Activated CD4-positive, alpha-beta T cell treated with anti-CD3 and anti-CD28 coated beads, Interleukin-2, amount 50 U/mL, for 4 hours (primary cell): ENCODE data around the gene SLC66A2.
"Not testable (repeated sequence)": the region's sequence is repeated elsewhere in the genome, so short reads cannot be mapped to it uniquely, and the experiment has no call there.

Experiments used
- DNase-seq, 2 experiments: peaks; one replicate each; pipeline ENCODE4 v3.0.0-alpha.2; 2020

Gene SLC66A2

DNA sequence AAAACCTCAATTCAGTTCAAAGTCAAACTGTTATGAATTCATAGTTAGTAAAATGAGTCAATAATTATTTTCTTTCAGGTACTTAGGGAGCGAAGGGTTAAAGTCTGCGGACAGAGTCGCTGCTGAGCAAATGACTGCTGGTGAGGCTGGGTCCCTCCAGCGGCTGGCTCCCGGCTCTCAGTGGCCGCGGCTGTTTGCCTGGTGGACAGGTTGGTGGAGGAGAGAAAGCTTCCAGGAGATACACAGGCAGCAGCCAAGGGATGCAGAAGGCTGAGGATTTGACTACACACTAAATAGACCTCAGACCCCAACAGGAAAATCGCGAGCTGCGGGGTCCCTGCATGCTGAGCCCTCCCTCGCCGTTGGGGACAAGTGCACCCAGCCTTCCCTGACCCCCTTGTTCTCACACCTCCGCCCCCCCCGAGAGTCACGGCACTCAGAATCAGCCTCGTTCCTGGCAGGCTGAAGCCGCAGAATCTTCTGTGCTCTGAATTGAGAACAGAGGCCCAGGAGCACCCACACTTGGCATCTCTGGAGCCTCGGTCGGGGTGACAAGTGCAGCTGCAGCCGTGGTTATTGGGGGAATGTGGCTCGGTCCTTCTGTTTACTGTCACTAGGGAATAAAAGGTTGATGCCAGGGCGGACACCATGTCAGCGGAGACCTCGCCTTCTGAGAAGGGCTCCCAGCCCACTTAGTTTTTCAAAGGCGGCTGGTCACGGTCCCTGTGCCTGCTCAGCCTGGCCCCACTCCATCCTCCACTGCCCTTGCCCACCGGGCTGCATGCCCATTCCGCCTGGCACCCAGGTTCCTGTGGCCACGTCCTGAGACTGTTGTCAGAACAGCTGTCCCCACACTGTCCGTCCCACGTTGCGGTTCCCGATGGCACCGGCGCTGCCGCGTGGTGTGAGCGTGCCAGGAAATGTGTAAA lies 74.0 kb downstream of the SLC66A2 start:
- no peak for DNase-seq

DNA sequence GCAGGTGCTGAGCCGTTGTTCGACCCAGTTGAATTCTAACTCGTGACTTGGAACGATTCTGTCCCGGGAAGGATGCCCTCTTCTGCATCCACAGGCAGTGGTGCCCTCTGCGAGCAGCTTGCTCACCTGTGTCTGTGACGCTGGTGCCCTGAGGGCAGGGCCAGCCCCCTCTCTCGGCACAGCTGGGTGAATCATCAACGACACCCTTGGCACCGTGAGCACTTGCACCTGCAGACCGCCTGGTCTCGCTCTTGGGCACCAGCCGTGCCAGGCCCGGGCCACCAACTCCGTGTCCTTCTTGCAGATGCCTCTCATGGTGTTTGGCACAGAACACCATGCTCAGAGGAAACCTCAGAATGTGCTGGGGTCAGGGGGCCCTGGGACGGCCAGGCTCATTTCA lies 75.0 kb downstream of the SLC66A2 start:
- DNase-seq = no peak

DNA sequence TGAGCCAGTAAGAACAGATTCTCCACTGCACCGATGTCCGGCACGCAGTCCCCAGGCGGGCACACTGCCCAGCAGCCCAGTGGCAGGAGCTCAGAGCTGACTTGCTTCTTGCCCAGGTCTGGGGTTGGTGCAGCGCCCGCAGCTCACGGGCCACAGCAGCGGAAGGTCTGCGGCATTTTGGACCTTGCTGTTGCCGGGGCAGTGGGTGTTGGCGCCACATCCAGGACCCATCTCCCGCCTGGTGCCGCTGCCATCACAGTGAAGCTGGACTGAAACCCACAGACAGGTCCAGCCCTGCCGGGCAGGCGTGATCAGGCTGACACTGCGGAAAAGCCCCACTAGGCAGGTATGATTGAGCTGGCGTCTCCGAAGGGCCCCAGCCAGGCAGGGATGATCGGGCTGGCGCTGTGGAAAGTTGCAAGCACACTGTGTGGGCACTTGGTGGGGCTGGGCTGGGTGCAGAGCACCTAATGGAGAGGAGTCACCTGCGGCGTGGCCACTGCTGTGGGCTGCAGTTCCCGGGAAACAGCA lies 75.5 kb downstream of the SLC66A2 start:
- no peak for DNase-seq

DNA sequence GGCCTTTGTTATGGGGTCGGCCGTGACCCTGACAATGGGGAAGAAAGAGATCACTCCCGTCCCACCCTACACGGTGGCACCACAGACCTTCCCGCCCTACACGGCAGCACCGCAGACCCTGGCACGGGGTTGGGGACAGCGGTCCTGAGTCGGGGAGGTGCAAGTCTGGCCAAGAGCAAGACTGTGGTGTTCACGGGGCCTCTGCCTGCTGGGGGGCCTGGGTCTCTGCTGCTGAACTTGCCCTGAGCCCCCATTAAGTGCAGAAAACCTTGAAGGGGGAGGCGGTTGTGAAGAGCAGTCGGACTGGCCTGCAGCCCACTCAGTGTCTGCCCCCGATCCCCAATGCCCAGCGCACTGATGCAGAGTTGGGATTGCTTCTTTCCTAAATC lies 75.9 kb downstream of the SLC66A2 start:
- no peak for DNase-seq

DNA sequence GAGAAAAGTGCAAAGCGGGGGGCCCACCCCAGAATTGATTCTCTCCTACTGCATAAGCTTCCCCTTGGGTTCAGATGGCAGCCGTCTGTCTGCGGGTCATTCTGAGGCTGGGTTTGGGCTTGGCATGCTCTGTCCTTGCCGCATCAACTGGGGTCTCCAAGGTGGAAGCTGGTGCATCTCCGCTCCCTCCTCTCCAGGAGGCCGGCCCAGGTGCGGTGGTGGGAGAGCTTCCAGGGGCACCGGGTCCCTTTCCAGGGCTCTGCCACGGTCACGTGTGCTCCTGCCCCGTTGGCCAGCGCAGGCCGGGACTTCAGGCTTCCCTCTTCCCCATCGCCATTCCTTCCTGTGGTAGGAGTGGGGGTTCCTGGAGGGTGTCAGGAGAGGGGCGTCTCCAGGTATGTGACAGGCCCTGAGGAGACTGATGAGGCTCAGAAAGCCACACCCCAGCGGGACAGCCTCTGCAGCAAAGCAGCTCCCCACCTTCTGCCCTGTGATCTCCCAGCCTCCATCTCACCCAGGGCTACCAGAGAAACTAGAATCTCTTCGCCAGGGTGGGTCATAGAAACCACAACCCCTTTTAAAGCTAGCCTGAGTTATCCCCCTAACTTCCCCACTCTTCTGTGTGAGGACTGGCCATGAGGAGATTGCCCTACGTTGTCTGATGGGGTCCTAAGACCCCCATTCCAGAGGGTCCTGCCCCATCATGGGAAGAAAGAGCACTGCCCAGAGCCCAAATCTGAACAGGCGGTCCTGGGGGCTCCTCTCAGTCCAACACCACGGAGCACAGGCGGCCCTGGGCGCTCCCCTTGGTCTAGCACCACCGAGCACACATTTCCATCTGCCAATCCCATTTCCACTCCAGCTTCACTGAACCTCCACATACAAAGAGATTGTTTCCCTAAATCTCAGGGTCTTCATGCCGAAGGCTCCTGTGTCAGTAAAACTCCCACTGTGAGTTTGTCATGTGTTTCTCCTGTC lies 76.6 kb downstream of the SLC66A2 start:
- DNase-seq = no peak

DNA sequence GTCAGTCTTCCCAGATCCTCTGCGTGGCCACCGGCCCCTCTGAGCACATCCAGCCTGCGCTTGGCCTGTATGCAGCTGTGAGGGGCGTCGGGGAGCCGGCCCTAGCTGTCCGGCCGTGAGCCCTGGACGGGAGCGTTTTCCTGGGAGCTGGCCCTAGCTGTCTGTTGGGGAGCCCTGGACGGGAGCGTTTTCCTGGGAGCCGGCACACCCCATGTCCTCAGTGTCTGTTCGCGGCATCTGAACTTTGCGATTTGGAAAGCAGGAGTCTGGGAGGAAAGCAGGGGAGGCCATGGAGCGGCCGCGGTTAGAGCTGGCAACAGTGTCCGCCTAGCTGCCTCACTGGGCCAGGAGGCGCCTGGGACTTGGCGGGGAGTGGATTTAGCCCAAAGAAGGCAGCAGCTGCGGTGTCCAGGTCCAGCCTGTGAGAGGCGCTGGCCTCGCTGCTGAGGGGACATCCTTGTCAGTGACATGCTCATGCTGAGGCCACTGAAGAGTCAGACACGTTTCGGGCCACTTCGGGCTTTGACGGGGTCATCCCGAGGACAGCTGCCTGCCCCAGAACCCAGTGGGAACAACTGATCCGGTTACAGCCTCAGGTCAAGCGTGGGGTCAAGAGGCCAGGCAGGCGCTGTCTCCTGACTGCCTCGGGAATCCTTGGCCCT lies 77.9 kb downstream of the SLC66A2 start:
- no peak for DNase-seq

DNA sequence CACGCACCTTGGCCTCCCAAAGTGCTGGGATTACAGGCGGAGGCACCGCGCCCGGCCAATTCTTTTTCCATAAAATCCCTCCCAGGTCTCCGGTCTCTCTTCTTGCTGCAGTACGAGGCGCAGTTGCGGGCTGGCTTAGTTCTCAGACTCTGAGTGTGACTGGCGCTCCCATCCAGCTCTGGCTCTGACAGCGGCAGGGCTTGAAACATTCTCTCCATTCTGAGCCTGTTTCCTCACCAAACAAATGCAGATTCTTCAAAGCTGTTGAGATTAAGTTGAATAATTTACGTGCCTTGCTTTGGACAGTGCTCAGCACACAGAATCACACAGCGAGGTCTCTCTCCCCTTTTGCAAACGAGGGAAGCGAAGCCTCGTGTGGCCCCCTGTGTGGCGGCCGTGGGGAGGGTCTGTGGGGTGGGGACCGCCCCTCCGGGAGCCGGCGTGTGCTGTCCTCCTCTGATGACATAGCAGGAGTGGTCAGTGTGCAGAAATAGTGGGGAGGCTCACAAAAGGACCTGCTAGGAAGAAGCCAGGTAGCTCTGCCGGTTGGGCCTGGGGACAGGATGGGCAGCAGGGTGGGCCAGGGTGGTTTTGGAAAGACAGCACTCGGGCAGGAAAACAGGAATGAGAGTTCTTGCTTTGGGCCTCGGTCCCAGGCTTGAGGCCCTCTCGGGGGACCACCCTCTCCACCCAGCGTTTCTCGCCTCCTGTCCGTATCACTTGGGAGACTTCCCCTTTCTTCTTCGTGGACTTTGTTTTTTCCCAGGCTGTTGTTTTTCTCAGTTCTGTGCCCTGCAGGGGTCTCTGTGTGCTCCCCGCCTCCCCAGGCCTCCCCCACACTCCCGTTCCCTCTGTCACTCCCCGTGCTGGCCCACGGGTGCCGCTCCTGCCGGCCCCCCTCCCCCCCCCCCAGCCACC lies 78.7 kb downstream of the SLC66A2 start:
- DNase-seq = no peak

DNA sequence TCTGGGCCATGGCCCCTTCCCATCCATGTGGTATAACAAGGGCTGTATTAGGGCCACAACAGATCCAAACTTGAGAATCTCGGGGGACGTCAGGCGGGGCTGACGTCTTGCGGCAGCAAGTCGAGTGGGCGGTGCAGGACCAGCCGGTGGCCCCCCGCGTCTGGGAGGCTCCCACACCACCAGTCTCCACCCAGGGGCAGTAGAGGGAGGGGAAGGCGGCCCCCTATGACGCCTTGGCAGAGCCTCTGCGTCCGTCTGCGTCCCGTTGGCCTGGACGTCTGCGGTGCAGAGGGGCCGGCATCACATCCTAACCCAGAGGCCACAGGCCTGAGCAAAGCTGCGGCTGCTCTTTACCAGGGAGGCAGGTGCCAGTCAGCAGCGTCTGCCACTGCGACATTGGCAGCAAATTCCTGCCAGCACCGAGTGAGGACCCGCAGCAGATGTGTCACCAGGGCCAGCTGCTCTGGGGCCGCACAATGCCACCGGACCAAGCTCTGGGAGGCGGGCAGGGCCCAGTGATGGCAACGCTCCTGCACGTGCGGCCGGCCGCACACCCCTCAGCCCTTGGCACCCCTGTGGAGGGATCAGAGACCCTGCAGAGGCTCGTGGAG lies 79.9 kb downstream of the SLC66A2 start:
- no peak for DNase-seq

DNA sequence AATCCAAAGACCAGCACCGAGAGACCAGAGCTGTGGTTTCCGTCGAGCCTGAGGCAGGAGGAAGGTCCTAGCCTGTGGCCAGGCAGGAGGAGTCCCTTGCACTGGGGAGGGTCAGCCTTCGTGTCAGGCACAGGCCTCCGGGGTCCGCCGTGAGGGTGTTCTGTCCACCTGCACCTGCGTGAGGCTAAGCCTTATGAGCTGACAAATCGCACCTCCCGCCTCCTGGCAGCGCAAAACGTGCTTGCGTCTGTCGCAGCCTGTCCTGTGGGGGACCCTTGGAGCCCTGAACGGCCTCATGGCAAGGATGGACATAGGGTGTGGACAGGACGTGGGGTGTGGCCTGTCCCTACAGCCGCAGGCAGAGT lies 80.4 kb downstream of the SLC66A2 start:
- no peak for DNase-seq

DNA sequence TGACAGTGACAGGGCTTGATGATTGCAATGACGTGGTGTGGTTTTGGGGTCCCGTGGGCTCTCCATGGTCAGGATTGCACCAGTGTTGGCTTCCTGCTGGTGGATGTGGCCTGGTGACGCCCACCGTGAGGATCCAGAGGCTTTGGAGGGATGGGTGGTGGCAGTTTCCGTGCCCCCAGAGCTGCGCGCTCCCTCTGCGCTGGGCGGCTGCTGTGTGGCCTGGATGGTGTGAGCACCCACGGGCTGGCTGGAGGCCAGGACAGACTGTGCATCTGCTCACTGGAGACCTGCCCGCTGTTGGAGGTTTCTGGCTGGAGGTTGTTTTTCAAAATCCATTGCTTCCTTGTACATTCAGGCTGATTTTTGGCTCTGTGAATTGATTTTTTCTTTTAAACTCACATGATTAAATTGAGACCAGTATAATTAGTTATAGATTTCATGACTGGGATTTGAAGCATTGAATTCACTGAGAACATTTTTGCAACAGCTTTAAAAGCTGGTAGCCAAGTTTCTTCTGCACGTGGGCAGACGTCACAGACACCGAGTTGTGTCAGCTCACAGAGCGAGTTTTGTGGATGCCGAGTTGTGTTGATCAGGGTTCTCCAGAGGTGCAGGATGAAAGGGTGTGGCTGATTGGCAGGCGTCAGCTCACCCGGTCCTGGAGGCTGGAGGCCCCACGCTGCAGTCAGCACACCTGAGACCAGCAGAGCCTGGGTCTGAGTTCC lies 81.0 kb downstream of the SLC66A2 start:
- no peak for DNase-seq

DNA sequence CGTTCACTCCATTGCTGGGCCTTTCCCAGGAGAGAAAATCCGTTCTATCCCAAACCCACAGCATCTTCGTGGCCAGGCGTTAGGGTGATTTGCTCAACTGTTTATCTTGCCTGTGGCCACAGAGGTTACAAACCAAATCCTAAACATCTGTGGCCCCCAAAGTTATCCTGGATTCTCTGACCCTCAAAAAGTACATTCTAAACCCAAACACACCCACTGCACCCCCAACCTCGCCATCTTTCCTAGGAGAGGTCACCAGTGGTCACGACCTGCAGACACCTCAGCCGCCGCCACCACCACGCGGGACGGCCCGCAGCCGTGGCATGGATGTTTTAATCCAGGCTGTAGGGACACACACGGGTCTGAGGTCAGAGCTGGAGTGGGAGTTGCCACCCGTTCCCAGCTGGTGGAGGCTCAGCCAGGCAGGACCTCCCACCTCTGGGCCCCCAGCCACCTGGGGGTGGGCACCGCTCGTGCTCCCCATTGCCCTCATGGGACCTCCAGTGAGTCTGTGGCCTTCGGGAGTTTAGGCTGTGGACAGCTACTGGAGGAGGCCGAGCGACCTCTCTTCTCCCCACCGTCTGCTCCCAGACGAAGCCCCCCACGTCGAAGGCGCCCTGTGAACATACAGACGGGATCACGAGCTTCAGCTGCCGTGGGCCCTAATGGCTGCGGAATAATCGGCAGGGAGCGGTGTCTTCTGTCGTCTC lies 81.7 kb downstream of the SLC66A2 start:
- no peak for DNase-seq

DNA sequence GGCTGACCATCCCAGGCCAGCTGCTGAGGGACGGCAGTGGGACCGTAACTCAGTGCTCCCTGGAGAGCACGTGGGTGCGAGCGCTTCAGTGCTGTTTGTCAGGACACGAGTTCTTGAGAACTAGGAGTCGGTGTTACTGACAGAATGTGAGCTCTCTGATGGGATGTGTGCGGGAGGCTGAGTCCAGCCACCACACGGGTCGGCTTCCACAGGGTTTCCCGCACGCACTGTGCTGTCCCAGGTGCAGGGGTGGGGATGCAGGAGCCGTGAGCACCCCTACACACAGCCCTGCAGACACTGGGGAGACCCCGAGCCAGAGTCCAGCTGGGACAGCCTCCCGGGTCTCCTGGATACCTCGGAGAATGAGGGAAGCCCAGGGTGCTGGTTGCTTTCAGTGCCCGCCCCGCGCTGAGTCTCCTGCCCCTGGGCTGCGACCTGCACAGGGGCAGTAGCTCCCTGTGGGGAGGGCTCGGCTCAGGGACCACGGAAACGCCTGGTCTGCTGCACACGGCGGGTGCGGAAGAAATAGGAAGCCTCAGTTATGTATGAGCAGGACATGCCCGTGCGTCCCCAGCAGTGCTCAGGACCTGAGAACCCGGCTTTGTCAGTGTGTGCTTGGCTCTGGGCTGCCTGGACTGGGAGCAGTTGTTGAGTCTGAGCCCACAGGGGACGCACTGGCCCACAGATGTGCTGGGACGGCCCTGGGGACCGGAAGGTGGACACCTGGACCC lies 82.5 kb downstream of the SLC66A2 start:
- no peak for DNase-seq

DNA sequence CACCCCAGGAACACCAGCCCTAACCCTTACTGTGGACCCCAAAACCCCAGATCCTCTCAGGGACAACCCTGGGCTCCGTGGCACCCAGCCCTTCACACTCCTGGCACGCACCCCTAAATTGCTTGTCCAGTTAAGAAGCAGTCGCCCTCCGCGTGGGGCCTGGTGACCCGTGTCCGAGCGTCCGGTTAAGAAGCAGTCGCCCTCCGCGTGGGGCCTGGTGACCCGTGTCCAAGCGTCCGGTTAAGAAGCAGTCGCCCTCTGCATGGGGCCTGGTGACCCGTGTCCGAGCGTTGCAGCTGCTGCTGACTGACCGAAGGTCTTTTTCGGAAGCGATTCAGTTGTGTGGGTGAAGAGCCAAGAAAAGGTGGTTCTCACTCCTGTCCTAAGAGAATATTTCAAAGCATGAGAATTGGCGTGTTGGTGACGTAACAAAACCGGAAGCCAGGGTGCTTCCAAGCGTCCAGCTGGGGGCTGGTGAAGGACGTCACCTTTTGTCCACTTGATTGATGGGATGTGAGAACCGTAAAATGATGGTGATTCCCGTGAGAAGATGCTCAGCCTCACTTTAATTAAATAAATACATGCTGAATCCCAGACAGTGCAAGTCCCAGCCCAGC lies 83.2 kb downstream of the SLC66A2 start:
- DNase-seq = no peak

DNA sequence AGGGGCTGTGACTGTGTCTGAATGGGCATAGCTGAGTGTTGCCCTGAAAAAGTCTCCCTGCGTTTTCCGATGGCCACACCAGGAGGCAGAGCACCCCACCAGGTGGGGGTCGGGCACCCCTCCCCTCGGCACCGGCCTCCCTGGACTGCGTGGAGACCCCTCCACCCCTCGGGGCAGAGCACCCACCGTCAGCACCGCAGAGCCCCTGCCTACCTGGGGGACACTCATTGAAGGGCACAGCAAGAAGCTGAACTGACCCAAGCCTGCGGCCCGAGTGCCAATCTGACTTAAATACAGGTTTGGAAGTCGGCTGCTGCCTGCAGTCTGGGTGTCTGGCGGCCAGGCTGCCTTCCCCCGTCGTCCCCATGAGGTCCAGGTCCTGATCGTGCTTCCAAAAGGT lies 83.8 kb downstream of the SLC66A2 start:
- no peak for DNase-seq

DNA sequence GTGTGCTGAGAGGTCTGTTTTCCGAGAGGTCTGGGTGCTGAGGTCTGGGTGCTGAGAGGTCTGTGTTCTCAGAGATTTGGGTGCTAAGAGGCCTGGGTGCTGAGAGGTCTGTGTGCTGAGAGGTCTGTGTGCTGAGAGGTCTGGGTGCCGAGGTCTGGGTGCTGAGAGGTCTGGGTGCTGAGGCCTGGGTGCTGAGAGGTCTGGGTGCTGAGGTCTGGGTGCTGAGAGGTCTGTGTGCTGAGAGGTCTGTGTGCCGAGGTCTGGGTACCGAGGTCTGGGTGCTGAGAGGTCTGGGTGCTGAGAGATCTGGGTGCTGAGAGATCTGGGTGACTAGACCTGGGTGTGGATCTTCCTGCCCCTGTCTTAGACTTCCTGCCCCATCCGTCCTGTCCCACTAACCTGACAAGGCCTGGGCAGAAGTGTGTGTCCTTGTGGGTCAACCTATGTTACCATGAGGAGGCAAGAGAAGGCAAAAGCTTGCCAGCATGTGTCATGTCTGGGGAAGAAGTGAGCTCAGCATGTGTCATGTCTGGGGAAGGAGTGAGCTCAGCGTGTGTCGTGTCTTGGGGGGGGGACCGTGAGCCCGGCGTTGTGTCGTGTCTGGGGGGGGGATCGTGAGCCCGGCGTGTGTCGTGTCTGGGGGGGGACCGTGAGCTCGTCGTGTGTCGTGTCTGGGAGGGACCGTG lies 84.4 kb downstream of the SLC66A2 start:
- DNase-seq = no peak

DNA sequence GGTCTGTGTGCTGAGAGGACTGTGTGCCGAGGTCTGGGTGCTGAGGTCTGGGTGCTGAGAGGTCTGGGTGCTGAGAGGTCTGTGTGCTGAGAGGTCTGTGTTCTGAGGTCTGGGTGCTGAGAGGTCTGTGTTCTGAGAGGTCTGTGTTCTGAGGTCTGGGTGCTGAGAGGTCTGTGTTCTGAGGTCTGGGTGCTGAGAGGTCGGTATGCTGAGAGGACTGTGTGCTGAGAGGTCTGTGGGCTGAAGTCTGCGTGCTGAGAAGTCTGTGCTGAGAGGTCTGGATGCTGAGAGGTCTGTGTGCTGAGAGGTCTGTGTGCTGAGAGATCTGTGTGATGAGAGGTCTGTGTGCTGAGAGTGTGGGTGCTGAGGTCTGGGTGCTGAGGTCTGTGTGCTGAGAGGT lies 85.5 kb downstream of the SLC66A2 start:
- DNase-seq = not testable (repeated sequence)

DNA sequence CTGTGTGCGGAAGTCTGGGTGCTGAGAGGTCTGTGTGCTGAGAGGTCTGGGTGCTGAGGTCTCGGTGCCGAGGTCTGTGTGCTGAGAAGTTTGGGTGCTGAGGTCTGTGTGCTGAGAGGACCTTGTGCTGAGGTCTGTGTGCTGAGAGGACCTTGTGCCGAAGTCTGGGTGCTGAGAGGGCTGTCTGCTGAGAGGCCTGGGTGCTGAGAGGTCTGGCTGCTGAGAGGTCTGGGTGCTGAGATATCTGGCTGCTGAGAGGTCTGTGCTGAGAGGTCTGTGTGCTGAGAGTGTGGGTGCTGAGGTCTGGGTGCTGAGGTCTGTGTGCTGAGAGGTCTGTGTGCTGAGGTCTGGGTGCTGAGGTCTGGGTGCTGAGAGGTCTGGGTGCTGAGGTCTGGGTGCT lies 86.5 kb downstream of the SLC66A2 start:
- DNase-seq = not testable (repeated sequence)
